ENCODE measurements around the gene TNFAIP1. TPM values are rescaled to one million over a fixed set of nuclear protein-coding genes. Genes with fewer than 3 reads are reported as not detected.

Gene TNFAIP1
- total RNA-seq, 1 experiment from 2014 or later = 21.3 TPM

- ATAC-seq (no peak), DNase-seq (ENCODE audit: low spot score) (no peak)
- H3K27me3 Mint-ChIP-seq (ENCODE audit: low read depth) = no peaks in the 10 kb centered on the region; the same call in 1 of the 2 replicates
- CTCF ChIA-PET = no interaction called here
- no peak overlapping the region for H3K4me3 Mint-ChIP-seq
- TF ChIP-seq FOXP1 (CRISPR knock-in tag; IDR thresholded peaks at IDR 0.05; ENCODE audit: borderline replicate concordance) = no peak
- TF ChIP-seq ZNF121 (CRISPR knock-in tag; IDR thresholded peaks at IDR 0.05) = peak; percentile 68; the same call in 1 of the 2 replicates
- H3K4me1 Mint-ChIP-seq = peaks cover 31% of the 10 kb centered on the region
- peaks cover 9% of the 10 kb centered on the region for H3K36me3 Mint-ChIP-seq
- H3K27ac Mint-ChIP-seq = no peak overlapping the region
- POLR2A ChIA-PET = no interaction called here
- no peaks in the 10 kb centered on the region for H3K9me3 Mint-ChIP-seq
Measured at GRCh38 chr17:28315846-28316705, 19.5 kb upstream of the TNFAIP1 start.

- no peaks in the 10 kb centered on the region; the same call in 1 of the 2 replicates for H3K27me3 Mint-ChIP-seq (ENCODE audit: low read depth)
- no peak for TF ChIP-seq ZNF232 (CRISPR knock-in tag; IDR thresholded peaks at IDR 0.05)
- TF ChIP-seq ETV6 (CRISPR knock-in tag; IDR thresholded peaks at IDR 0.05) = no peak
- TF ChIP-seq MYBL2 (CRISPR knock-in tag; IDR thresholded peaks at IDR 0.05) = no peak
- TF ChIP-seq FOXK1 (CRISPR knock-in tag; IDR thresholded peaks at IDR 0.05) = no peak
- no peak for TF ChIP-seq HMGA2 (CRISPR knock-in tag; IDR thresholded peaks at IDR 0.05)
- no peak for TF ChIP-seq ERG (CRISPR knock-in tag; IDR thresholded peaks at IDR 0.05)
- TF ChIP-seq HMGXB4 (CRISPR knock-in tag; IDR thresholded peaks at IDR 0.05) = no peak
- TF ChIP-seq E2F1 (CRISPR knock-in tag; IDR thresholded peaks at IDR 0.05) = no peak
- TF ChIP-seq ARID4B (CRISPR knock-in tag; IDR thresholded peaks at IDR 0.05; ENCODE audit: borderline replicate concordance) = no peak
- no peak for TF ChIP-seq JAZF1 (CRISPR knock-in tag; IDR thresholded peaks at IDR 0.05)
- peak overlapping the region; percentile 77 for H3K4me3 Mint-ChIP-seq
- ChIA-PET CTCF (interaction anchor here (0.6 to 2.7 kb wide), 7 partner anchors 14 to 128 kb away, joined by 3 to 12 read pairs (median 7); partner anchors contain the start of genes IFT20 and TNFAIP1), POLR2A (interaction anchor here (0.7 to 2.9 kb wide), 3 partner anchors 14 to 66 kb away, joined by 3 to 17 read pairs (median 3); partner anchors contain the start of genes IFT20 and TNFAIP1)
- H3K36me3 Mint-ChIP-seq = peaks cover 12% of the 10 kb centered on the region
- peak overlapping the region; percentile 44; the same call in 1 of the 2 replicates for H3K27ac Mint-ChIP-seq
- no peaks in the 10 kb centered on the region for H3K9me3 Mint-ChIP-seq
- no peak for DNase-seq (ENCODE audit: low spot score)
- peaks cover 41% of the 10 kb centered on the region for H3K4me1 Mint-ChIP-seq
- no peak for ATAC-seq
Measured at GRCh38 chr17:28317099-28317965, 18.2 kb upstream of the TNFAIP1 start.

Data from WTC11 (cell line).